Adrenal gland (tissue), 5 donors: Measurements from ENCODE around the gene TMEM8B.

ENCODE experiments used
- POLR2A ChIP-seq, 2 donors: fragments of 450-650 bp; IDR thresholded peaks; one replicate each; pipeline ENCODE4 v1.6.1; 2017; ENCODE audit warnings: antibody characterized with exemption in 2 of 2, mild to moderate bottlenecking in 2 of 2, moderate library complexity in 1 of 2
- TF ChIP-seq, protein P1 (sequence below), 6 experiments: fragments of 450-650 bp in 4 of 6; fragments of 200-600 bp in 2 of 6; sonication (generic) in 1 of 6; IDR thresholded peaks; 1 replicate in 5 of 6; 2 replicates in 1 of 6; pipeline versions ENCODE4 v1.5.1 to v1.8.0; 2016 to 2021; ENCODE audit warnings: antibody characterized with exemption in 6 of 6, mild to moderate bottlenecking in 2 of 6, moderate library complexity in 1 of 6
- donor health status: DM: no; HTN: no; CAD: no.

GRCh38 chr9:35841645-35841900 lies 12.5 kb downstream of the TMEM8B start:
- TF ChIP-seq, protein P1, sequence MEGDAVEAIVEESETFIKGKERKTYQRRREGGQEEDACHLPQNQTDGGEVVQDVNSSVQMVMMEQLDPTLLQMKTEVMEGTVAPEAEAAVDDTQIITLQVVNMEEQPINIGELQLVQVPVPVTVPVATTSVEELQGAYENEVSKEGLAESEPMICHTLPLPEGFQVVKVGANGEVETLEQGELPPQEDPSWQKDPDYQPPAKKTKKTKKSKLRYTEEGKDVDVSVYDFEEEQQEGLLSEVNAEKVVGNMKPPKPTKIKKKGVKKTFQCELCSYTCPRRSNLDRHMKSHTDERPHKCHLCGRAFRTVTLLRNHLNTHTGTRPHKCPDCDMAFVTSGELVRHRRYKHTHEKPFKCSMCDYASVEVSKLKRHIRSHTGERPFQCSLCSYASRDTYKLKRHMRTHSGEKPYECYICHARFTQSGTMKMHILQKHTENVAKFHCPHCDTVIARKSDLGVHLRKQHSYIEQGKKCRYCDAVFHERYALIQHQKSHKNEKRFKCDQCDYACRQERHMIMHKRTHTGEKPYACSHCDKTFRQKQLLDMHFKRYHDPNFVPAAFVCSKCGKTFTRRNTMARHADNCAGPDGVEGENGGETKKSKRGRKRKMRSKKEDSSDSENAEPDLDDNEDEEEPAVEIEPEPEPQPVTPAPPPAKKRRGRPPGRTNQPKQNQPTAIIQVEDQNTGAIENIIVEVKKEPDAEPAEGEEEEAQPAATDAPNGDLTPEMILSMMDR (IDR thresholded peaks at IDR 0.05): no peak
- no peak for TF ChIP-seq POLR2A (IDR thresholded peaks at IDR 0.05)
